LoVo (cell line): ENCODE results near the gene CALN1.
"Not testable (repeated sequence)": the region's sequence is repeated elsewhere in the genome, so short reads cannot be mapped to it uniquely, and the experiment has no call there.

Source experiments
- DNase-seq: peaks from one replicate; pipeline ENCODE4 v3.0.0-alpha.2; 2016; ENCODE audit warnings: low spot score

Gene CALN1

GRCh38 chr7:71864130-71864529 is 548.0 kb downstream of the CALN1 start:
- no peak for DNase-seq

DNA sequence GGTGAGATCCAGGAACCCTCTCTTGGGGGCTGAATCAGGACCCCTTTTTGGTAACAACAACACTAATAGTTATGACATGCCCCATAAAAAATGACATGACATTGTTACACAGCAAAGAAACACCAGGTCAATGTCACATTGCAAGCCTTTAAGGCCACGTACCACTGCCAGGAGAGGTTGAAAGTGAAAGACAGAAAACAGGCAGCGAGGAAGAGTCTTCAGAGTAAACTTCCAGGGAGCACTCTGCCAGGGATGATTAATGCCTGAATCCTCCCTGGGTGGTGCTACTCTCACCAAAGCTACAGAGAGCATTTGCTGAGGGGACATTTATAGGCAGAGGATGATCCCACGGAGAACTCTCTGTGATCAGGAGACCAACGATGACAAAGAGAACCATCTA is 551.6 kb downstream of the CALN1 start:
- no peak for DNase-seq

GRCh38 chr7:71857338-71857737 is 554.8 kb downstream of the CALN1 start:
- no peak for DNase-seq

DNA sequence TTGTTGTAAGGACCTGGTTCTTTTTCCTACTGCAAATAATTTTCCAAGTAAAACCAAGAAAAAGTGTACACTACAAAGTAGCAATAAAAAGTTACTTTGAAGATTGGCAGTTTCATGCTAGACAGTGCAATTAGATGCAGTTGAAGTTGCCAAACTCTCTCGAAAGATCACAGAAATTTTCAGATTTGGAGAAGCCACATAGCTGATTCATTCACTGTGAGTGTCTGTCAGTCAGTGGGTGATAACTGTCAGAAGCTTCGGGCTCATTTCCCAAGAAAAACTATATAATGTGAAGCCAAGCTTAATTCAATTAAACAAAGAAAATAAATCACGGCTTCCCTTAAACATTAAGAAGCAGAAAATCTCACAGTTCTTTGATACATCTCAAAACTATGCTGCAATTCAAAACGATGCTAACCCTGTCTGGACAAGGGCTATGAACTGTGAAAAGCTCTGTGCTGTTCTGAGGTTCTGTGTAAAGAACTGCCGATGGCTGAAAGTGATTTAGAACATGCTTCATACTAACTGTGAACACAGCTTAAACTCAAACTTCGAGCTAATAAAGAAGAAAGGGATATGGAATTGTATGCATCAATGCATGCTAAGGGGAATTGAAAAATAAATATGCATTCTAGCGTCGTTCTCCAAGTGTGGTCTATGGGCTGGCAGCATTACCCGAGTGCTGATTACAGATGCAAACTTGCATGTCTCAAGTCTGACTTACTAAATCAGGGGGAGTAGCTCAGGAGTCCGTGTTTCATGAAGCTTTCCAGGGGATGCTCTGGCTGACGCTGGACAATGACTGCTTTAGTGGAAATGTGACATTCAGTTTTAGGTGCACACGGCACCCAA is 557.4 kb downstream of the CALN1 start:
- DNase-seq, result no peak

GRCh38 chr7:71851776-71852498 is 560.2 kb downstream of the CALN1 start:
- no peak for DNase-seq

- peak; percentile 12 for DNase-seq
Measured at GRCh38 chr7:71846160-71846559, 566.0 kb downstream of the CALN1 start.

- no peak for DNase-seq
Measured at GRCh38 chr7:71843676-71844075, 568.5 kb downstream of the CALN1 start.

- DNase-seq, result no peak
Measured at GRCh38 chr7:71842786-71843185, 569.4 kb downstream of the CALN1 start.

DNA sequence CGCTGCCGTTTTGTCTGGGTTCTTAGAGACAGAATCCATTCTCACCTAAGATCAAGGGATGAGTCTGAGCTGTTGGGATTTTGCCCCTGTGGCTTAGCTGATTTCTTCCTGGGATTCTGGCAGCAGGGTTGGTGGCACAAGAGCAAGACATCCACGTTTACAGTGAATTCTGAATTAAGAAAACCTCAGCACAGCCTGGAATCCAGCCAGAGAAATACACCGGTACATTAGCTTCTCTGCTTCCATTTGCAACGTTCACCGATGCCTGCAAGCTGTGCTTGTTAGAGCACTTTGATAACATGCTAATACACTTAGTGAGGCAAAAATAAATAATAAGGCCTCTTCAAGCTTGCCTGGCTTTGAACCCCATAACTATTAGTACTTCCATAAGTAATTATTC is 569.8 kb downstream of the CALN1 start:
- DNase-seq, result no peak

- DNase-seq, result no peak
Measured at GRCh38 chr7:71835056-71835455, 577.1 kb downstream of the CALN1 start.

DNA sequence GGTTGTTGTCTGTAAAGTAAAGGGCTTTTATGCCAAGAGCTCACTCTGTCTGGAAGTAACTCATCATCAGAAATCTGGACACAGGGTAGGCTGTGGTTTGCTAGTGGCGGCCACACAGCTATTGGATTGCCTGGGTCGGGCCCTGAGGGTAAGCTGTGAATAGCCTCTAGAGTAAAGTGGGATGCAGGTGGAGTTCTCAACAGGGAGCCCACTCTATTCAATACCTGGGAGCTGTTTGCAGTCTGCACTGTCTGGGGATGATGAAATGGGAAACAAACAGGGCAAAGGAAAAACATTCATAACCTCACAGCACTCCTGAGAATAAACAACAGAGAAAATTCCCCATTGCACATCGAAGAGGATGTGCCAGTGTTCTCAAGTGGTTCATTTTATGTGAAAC is 582.6 kb downstream of the CALN1 start:
- DNase-seq, result no peak

- DNase-seq, result no peak
Measured at GRCh38 chr7:71828361-71828760, 583.8 kb downstream of the CALN1 start.

GRCh38 chr7:71826141-71826540 is 586.0 kb downstream of the CALN1 start:
- no peak for DNase-seq

DNA sequence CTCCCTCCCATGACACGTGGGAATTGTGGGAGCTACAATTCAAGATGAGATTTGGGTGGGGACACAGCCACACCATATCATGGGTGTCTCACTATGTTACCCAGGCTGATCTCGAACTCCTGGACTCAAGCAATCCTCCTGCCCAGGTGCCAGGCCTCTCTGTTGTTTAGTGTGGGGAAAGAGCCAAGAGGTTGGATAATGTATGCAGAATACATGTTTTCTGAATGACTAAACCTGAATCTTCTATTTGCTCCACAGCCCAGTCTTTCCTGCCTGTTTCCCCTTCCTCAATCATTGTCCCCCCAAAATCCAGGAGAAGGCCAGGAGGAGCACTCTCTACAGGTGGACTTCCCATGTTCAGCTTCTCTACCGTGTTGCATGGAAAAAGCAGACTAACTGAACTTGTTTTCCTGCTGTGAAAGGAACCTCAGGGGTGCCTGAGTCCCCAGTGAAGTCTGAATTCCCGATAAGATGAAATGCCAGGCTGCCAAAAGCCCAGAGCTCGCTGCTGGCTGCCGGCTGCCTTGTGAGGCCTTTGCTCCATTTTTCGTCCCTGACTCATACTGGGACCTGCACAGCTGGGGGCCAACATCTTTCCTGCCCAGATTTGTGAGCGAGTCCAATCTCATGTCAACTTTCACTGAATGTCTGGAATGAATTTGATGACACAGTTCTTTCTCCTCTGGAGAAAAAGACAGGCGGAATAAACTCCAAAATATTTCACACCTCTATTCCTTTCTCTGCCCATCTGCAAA is 588.0 kb downstream of the CALN1 start:
- no peak for DNase-seq

DNA sequence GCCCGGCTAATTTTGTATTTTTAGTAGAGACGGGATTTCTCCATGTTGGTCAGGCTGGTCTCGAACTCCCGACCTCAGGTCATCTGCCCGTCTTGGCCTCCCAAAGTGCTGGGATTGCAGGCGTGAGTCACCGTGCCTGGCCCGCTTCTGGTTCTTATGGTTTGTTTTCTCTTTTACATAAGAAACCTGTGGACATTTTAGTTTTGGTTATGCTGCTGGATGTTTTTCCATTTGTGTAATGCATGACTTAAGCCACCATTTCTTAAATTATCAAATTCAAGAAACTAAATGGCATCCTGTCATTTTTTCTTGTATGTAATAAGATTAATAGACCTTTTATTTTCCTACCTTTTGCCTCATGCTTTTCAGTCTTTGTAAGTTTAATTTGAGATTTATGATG is 589.7 kb downstream of the CALN1 start:
- DNase-seq, result not testable (repeated sequence)

DNA sequence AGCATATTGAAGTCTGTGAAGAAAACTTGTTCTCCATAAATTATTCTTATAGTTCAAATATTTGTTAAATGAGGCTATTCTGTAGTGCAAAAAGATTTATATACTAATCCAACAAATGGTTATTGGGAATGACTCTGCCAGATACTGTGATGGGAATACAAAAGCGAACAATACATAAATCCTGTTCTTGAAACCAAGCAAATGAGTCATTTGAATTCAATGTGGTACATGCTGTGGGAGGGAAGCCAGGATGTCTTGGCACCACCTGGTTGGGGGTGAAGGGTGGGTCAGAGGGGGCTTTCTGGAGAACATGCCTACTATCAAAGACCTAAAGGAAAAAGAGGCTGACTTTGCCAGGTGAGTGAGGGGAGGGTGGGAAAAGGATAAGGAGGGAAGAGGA is 594.2 kb downstream of the CALN1 start:
- no peak for DNase-seq

DNA sequence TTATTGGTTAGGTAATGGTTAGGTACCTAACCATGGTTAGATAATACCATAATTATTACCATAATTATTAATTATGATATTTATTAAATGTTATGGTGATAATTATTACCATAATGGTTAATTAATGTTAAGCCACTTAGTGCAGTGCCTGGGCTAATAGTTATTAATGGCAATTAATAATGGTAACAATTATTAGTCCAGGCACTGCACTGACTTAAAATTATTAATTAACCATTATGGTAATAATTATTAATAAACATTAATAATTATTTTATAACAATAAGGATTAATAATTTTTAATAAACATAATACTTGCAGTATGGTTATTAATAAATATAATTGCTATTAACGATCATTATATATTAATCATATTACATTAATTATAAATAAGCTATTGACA is 604.0 kb downstream of the CALN1 start:
- no peak for DNase-seq

DNA sequence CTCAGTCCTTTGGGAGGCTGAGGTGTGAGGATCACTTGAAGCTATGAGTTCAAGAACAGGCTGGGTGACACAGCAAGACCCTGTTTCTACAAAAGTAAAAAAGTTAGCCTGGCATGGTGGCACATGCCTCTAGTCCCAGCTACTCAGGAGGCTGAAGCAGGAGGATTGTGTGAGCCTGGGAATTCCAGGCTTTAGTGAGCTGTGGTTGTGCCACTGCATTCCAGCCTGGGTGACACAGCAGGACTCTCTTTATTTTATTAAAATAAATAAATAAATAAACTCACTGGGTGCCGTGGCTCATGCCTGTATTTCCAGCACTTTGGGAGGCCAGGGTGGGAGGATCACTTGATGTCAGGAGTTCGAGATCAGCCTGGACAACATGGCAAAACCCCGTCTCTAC is 607.9 kb downstream of the CALN1 start:
- DNase-seq, result no peak

GRCh38 chr7:71801976-71802375 is 610.2 kb downstream of the CALN1 start:
- no peak for DNase-seq

GRCh38 chr7:71800321-71800720 is 611.8 kb downstream of the CALN1 start:
- no peak for DNase-seq

DNA sequence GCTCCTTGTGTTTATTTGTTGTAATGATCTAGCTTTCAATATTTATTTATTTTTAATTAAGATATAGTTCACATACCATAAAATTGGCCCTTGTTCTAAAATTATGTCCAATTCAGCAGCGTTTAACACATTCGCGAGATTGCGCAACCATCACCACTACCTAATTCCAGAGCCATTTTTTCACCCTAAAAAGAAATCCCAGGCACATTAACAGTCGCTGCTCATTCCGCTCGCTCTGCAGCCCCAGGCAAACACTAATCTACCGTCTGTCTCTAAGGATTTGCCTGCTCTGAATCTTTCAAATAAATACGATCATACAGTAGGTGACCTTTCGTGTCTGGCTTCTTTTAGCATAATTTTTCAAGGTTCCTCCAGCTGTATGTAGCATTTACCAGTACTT is 616.7 kb downstream of the CALN1 start:
- DNase-seq, result no peak

DNA sequence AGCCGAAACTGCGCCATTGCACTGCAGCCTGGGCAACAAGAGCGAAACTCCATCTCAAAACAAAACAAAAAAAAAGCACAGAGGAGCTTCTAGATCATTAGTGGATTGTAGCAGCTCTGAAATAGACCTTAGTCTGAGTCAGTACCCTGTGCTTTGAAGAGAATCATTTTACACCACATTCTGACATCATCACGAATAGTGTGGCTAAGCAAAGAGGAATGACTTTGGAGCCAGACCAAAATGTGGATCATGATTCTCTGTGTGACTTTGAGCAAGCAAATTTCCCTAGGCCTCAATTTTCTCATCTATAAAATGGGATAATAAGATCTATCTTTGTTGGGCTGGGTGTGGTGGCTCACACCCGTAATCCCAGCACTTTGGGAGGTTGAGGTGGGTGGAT is 618.9 kb downstream of the CALN1 start:
- DNase-seq, result peak; percentile 4

DNA sequence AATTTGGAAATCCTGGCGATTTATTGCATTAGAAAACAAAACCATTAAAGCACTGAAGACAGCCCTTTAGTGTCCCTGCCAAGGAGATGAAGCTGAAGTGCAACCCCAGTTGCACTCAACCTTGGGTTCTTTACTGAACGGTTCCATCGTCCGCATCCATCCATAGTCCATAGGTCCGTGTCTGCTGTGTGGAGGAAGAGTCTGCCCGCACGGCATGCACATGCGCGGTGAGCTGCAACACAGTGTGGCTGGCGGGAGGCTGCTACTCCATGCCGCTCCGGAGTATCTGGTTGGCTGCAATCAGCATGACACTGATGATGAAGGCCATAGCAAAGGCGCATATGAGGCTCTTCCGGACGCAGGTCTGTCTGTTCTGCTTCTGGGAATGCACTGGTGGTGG is 624.6 kb downstream of the CALN1 start:
- DNase-seq, result no peak
